NOMO-1 treated with dmso at 0.1 percent for 144 hours (cell line): ENCODE data around the gene PLEKHG5.

ENCODE experiments used
- DNase-seq: peaks from one replicate; lab custom pipeline; 2025; ENCODE audit not compliant: unreplicated experiment; lab: John Stamatoyannopoulos, UW

PLEKHG5 gene

GRCh38 chr1:6511056-6511455 lies 19.6 kb upstream of the PLEKHG5 start:
- DNase-seq = no peak

DNA sequence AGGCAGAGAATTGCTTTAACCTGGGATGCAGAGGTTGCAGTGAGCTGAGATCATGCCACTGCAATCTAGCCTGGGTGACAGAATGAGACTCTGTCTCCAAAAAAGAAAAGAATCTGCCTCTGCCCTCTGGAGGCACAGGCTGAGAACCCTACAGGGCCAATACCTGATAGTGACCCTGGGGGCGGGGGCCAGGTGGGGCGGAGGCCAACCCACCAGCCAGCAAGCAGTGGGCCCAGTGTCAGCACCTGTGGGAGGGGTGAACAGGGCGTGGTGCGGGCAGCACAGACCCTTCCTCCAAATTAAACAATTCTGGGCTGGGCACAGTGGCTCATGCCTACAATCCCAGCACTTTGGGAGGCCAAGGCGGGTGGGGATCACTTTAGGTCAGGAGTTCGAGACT lies 19.0 kb upstream of the PLEKHG5 start:
- DNase-seq = no peak

GRCh38 chr1:6509919-6510291 lies 18.4 kb upstream of the PLEKHG5 start:
- DNase-seq = no peak

DNA sequence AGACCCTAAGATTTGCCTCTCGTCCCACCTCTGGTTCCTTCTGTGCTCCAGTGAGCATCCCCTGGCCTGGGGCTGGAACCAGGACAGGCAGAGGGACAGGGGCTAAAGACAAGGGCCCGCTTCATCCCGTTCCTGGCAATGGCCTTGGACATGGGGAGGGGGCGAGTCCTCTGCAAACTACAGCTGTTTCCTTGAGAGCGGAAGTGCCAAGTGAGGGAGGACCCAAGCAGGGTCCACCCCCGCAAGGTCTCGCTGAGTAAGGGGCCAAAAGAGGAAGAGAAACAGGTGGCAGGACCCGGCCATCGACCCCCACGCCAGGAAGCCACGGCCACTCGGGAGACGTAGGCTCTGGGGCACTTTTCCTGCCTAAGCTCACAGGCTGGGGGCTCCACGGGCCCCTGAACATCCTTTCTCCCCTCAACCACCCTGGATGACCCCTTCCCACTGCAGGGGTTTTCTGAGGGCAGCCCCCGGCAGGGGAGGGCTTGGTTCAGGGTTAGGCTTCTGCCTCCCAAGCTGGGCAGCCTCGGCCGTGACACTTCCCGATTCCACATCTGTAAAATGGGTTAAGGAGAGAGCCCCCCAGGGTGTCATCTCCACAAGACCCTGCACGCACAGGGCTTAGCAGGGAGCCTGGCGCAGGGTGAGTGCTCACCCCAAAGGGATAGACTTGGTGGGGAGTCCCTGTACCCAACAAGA lies 17.9 kb upstream of the PLEKHG5 start:
- no peak for DNase-seq

- no peak for DNase-seq
Observed at GRCh38 chr1:6508816-6509189, 17.3 kb upstream of the PLEKHG5 start.

- DNase-seq = no peak
Observed at GRCh38 chr1:6508154-6508815, 16.8 kb upstream of the PLEKHG5 start.

- DNase-seq = no peak
Observed at GRCh38 chr1:6507461-6507911, 16.0 kb upstream of the PLEKHG5 start.

- no peak for DNase-seq
Observed at GRCh38 chr1:6507037-6507428, 15.6 kb upstream of the PLEKHG5 start.

DNA sequence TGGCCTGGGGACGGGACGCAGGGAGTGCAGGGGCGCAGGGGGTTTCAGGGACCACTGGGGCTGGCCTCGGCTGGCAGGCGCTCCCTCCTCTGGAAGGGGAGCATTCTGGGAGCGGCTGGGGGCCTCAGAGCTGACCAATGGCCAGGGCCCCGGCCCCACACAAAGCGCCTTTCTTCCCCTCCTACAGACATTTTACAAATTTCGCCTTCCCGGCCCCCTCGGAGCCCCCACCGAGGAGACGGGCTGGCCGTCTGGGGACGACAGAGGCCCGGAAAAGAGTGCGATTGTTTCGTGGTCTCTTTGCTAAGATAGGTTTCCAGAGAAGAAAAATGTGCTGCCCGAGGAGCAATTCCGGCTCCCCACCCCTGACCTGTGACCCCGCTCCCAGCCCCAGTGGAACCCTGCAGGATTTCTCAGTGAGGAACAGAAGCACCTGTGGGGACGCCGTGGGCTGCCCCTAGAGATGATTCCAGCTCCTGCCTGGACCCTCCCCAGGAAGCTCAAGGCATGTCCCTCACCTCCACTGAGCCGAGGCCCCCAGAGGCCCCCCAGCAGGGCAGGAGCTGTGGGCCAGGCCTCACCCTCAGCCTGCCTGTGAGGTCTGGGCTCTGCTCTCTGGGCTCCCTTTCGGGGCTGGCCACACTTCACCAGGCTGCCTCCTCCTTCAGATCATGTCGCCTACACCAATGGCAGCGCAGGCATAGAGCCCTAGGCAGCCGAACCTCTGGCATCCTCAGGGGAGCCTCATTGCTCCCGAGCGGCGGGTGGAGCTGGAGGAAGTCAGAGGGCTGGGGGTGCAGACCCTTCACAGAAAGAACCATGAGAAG lies 15.0 kb upstream of the PLEKHG5 start:
- no peak for DNase-seq

DNA sequence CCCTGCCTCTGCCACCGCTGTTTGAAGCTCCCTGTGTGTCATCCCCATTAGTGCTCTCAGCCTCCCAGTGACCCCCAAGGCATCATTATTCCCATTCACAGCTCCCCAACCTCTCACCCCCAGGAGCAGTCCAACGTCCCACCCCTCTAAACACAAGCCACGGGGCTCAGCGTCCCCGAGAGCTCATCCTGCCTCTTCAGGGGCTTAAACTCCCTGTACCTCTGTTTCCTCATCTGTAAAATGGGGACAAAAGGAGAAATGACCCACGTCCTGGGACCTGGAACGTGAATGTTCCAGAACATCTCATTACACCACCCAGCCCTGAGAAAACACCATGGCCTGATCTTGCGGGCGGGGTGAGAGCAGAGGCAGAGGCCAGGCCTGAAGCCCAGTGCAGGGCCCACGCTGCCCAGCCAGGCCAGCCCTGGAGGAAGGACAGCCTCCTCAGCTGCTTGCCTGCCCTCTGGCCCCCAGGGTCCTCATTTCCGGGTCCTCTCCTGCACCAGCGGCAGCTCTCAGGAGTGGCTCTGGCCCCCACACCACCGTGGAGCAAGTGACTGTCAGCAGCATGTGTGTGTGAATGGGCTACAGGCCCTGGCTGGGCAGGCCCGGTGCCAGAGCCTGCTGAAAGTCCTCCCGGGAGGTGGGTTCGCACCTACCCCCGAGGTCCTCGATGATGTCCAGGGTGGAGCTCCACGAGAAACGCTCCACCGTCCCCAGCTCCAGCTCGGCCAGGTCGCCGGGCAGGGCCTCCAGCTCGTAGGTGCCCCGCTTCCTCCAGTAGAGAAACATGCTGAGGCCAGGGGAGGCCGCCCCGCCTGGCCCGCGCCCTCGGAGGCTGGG lies 14.1 kb upstream of the PLEKHG5 start:
- DNase-seq = no peak

DNA sequence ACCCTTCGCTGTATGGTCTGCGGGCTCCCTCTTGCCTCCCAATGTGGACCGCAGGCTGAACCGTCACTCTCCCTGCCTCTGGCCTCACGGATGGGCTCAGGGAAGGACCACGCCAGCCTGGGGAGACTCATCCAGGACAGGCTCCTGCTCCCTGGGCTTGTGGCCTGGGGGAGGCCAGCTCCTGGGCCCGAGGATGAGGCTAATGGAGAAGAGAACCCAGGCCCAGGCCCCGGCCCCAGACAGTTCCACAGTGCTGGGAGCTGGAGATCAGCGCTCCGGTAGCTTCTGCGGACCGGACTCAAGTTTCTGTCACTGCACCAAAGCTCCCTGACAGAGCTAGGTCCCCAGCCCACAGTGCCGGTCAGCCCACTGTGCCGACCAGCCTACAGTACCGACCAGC lies 13.4 kb upstream of the PLEKHG5 start:
- no peak for DNase-seq

- no peak for DNase-seq
Observed at GRCh38 chr1:6503884-6504602, 12.6 kb upstream of the PLEKHG5 start.

DNA sequence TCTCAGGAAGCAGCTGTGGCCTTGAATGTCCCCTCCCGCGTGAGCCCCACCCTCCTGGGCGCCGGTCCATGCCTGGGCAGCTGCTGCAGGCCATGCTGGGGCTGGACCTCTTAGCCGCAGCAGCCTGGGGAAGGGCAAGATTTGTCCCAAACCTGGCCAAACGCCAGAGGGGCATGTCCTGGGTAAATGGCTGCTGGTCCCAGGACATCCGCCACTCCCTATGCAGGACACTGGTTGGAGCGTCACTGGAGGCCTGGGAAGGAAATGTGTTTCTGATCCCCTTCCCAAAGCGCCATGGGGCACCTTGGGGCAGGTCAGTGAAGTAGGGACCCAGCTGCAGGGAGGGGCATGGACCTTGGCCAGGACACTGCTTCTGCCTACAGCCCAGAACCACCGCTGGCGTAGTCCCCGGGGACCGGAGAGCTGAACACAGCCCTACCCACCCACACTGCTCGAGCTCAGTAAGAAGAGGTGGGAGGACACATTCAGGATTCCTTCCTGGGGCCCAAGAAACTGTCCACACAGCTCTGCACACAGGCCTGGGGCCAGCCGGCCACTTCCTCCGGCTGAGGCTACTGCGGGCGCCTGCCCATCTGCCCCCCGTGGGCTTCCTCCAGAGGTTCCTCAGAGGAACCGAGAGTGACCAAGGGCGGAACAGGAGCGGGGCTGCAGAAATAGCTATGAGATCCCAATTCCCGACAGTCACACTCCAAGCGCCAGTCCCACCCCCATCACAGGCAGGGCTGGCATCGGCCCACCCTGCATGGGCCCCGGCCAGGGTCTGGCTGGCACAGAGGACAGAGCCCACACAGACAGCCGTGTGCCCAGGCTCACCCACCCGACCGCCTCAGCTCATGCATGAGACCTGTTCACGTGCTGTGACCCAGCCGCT lies 10.8 kb upstream of the PLEKHG5 start:
- DNase-seq = no peak

- DNase-seq = no peak
Observed at GRCh38 chr1:6501279-6501813, 9.9 kb upstream of the PLEKHG5 start.

GRCh38 chr1:6500544-6501278 lies 9.2 kb upstream of the PLEKHG5 start:
- DNase-seq = no peak

GRCh38 chr1:6499296-6499695 lies 7.8 kb upstream of the PLEKHG5 start:
- no peak for DNase-seq

- no peak for DNase-seq
Observed at GRCh38 chr1:6498576-6499111, 7.2 kb upstream of the PLEKHG5 start.

DNA sequence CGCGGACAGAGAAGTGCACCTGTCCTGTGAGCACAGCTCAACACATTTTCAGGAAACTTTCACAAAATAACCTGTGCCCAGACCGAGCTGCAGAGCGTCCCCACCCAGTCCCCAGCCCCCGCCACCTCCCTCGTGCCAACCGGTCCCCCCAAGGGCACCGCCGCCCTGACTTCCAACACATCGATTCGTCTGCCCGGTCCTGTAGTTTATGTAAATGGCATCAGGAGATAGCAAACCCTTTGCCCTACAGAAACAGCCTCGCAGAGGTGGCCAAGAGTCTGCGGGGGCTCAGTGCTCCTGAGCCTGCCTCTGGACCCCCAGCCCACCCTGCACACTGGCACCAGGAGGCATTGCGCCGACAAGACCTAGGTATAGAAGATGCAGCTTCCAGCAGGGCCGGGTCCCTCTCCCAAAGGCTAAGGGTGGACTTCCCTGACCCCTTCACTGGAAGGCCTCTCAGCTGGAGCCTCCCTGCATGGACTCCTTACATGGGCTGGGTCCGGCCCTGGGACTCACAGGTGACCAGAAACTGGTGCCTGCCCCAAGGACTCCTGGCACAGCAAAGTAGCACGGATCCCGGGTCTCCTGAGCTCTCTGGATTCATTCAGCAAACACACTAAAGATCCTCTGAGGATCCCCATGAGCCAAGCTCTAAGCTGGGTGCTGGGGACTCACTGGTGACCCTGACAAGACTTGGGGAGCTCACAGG lies 6.6 kb upstream of the PLEKHG5 start:
- DNase-seq = no peak
